Astrocyte (in vitro differentiated cells and primary cell): ENCODE data around the gene POGLUT3. TPM values are rescaled to one million over a fixed set of nuclear protein-coding genes. Genes with fewer than 3 reads are reported as not detected.
A peak's percentile ranks its signal among the peaks of the same experiment; 100 is the strongest.

Experiments used
- DNase-seq: peaks from one replicate; pipeline ENCODE4 v3.0.0-alpha.2; 2010; ENCODE audit warnings: low read depth
- FAIRE-seq: peaks from 2 replicates; lab custom pipeline; 2011; peaks lifted over from hg19 to GRCh38; lab: Jason Lieb, UNC
- H2AFZ ChIP-seq: 2 replicates; pipeline ENCODE4 v1.6.0; 2012; ENCODE audit warnings: low read depth, low read length, inconsistent platforms
- H3K27ac ChIP-seq: 2 replicates; pipeline ENCODE4 v1.5.1; 2011; ENCODE audit warnings: low read depth, low read length, inconsistent platforms
- H3K27me3 ChIP-seq: 2 replicates; pipeline ENCODE4 v1.6.0; 2011; ENCODE audit warnings: low read length, inconsistent platforms; ENCODE audit not compliant: insufficient read depth
- H3K36me3 ChIP-seq: 2 replicates; pipeline ENCODE4 v1.5.1; 2011; ENCODE audit warnings: low read length, inconsistent platforms; ENCODE audit not compliant: insufficient read depth
- H3K4me1 ChIP-seq: 2 replicates; pipeline ENCODE4 v1.5.1; 2011; ENCODE audit warnings: low read length, inconsistent platforms; ENCODE audit not compliant: insufficient read depth
- H3K4me2 ChIP-seq: 2 replicates; pipeline ENCODE4 v1.6.0; 2012; ENCODE audit warnings: low read length, inconsistent platforms
- H3K4me3 ChIP-seq: 2 replicates; pipeline ENCODE4 v1.5.1; 2011; ENCODE audit warnings: low read depth, mild to moderate bottlenecking, low read length, inconsistent platforms; ENCODE audit not compliant: insufficient read depth
- H3K79me2 ChIP-seq: 2 replicates; pipeline ENCODE4 v1.6.0; 2012; ENCODE audit warnings: mild to moderate bottlenecking, low read length, inconsistent platforms; ENCODE audit not compliant: insufficient read depth
- H3K9ac ChIP-seq: 2 replicates; pipeline ENCODE4 v1.6.0; 2012; ENCODE audit warnings: mild to moderate bottlenecking, low read length, inconsistent platforms
- H3K9me3 ChIP-seq: 2 replicates; pipeline ENCODE4 v1.5.1; 2012; ENCODE audit warnings: low read depth, mild to moderate bottlenecking, low read length, inconsistent platforms; ENCODE audit not compliant: insufficient read depth
- H4K20me1 ChIP-seq: 2 replicates; pipeline ENCODE4 v1.6.0; 2012; ENCODE audit warnings: low read length, inconsistent platforms; ENCODE audit not compliant: insufficient read depth
- H3K27ac Mint-ChIP-seq: one replicate; pipeline ENCODE4 v1.8.0; 2021; ENCODE audit warnings: mild to moderate bottlenecking, mixed read lengths; ENCODE audit not compliant: unreplicated experiment
- H3K27me3 Mint-ChIP-seq: one replicate; pipeline ENCODE4 v1.8.0; 2021; ENCODE audit warnings: low read depth, mixed read lengths; ENCODE audit not compliant: unreplicated experiment
- H3K36me3 Mint-ChIP-seq: one replicate; pipeline ENCODE4 v1.8.0; 2021; ENCODE audit warnings: low read depth, mixed read lengths; ENCODE audit not compliant: unreplicated experiment
- H3K4me1 Mint-ChIP-seq: one replicate; pipeline ENCODE4 v1.8.0; 2021; ENCODE audit warnings: low read depth, mixed read lengths; ENCODE audit not compliant: unreplicated experiment
- H3K4me3 Mint-ChIP-seq: one replicate; pipeline ENCODE4 v1.8.0; 2021; ENCODE audit warnings: mild to moderate bottlenecking, moderate library complexity, mixed read lengths; ENCODE audit not compliant: unreplicated experiment
- H3K9me3 Mint-ChIP-seq: one replicate; pipeline ENCODE4 v1.8.0; 2021; ENCODE audit warnings: mild to moderate bottlenecking, mixed read lengths; ENCODE audit not compliant: unreplicated experiment
- CTCF ChIP-seq: IDR thresholded peaks from 2 replicates; pipeline ENCODE4 v1.5.1; 2011; ENCODE audit warnings: low read depth, mild to moderate bottlenecking, inconsistent platforms, low read length, moderate library complexity; ENCODE audit not compliant: insufficient read depth
- EZH2 ChIP-seq: IDR thresholded peaks from 2 replicates; pipeline ENCODE4 v1.6.1; 2012; ENCODE audit warnings: mild to moderate bottlenecking, low read length, inconsistent platforms; ENCODE audit not compliant: insufficient read depth
- total RNA-seq: library from RNA; stranded (reverse); gene quantifications from 2 replicates; pipeline ENCODE4 v1.2.1, GENCODE V29; 2021

POGLUT3 gene
- total RNA-seq, 1 donor from 2014 or later = 18.5 TPM

GRCh38 chr11:108497317-108498045 lies 703 bp downstream of the POGLUT3 start:
- Histone ChIP-seq H3K4me3 (peak overlapping the region; percentile 78), H2AFZ (peak overlapping the region; percentile 89), H3K4me2 (peak overlapping the region; percentile 90), H3K27me3 (no peaks in the 10 kb centered on the region), H3K4me1 (peaks cover 11% of the 10 kb centered on the region), H4K20me1 (no peaks in the 10 kb centered on the region), H3K9me3 (no peaks in the 10 kb centered on the region), H3K36me3 (no peaks in the 10 kb centered on the region), H3K9ac (peak overlapping the region; percentile 90), H3K79me2 (peaks cover 34% of the 10 kb centered on the region), H3K27ac (peak overlapping the region; percentile 92)
- FAIRE-seq (peak; percentile 84), DNase-seq (peak; percentile 99)
- Mint-ChIP-seq H3K4me3 (peak overlapping the region; percentile 90), H3K27ac (peak overlapping the region; percentile 93), H3K27me3 (no peaks in the 10 kb centered on the region), H3K36me3 (no peaks in the 10 kb centered on the region), H3K4me1 (peaks cover 8% of the 10 kb centered on the region), H3K9me3 (no peaks in the 10 kb centered on the region)
- no peak for TF ChIP-seq EZH2
- TF ChIP-seq CTCF = no peak

- no peak for FAIRE-seq
- peak overlapping the region; percentile 28 for H3K27ac Mint-ChIP-seq
- H3K9ac ChIP-seq = peak overlapping the region; percentile 90
Measured at GRCh38 chr11:108496643-108497256, 1.4 kb downstream of the POGLUT3 start.

GRCh38 chr11:108495326-108495725 lies 2.9 kb downstream of the POGLUT3 start:
- H3K4me2 ChIP-seq = no peak overlapping the region
- Mint-ChIP-seq H3K36me3 (no peaks in the 10 kb centered on the region), H3K9me3 (no peaks in the 10 kb centered on the region), H3K4me3 (no peak overlapping the region), H3K27ac (no peak overlapping the region), H3K27me3 (no peaks in the 10 kb centered on the region), H3K4me1 (peaks cover 6% of the 10 kb centered on the region)
- H3K4me3 ChIP-seq = no peak overlapping the region
- H4K20me1 ChIP-seq = no peaks in the 10 kb centered on the region
- no peak for DNase-seq
- H3K9ac ChIP-seq = no peak overlapping the region
- TF ChIP-seq CTCF (no peak), EZH2 (no peak)
- H3K36me3 ChIP-seq = peaks cover 3% of the 10 kb centered on the region
- H3K9me3 ChIP-seq = no peaks in the 10 kb centered on the region
- no peak for FAIRE-seq
- H3K27ac ChIP-seq = no peak overlapping the region
- H3K27me3 ChIP-seq = no peaks in the 10 kb centered on the region
- peaks cover 11% of the 10 kb centered on the region for H3K4me1 ChIP-seq
- H3K79me2 ChIP-seq = peaks cover 48% of the 10 kb centered on the region
- no peak overlapping the region for H2AFZ ChIP-seq

More at GRCh38 chr11:108496643-108497256, 1.4 kb downstream of the POGLUT3 start:
- peak overlapping the region; percentile 90 for H3K4me2 ChIP-seq
- H3K9me3 ChIP-seq = no peaks in the 10 kb centered on the region
- H3K27me3 ChIP-seq = no peaks in the 10 kb centered on the region
- TF ChIP-seq EZH2 = no peak
- peak overlapping the region; percentile 90 for H3K4me3 Mint-ChIP-seq
- H3K4me1 Mint-ChIP-seq = peaks cover 6% of the 10 kb centered on the region
- H4K20me1 ChIP-seq = no peaks in the 10 kb centered on the region
- H3K4me1 ChIP-seq = peaks cover 11% of the 10 kb centered on the region
- no peaks in the 10 kb centered on the region for H3K27me3 Mint-ChIP-seq
- H3K36me3 Mint-ChIP-seq = no peaks in the 10 kb centered on the region
- H2AFZ ChIP-seq = peak overlapping the region; percentile 89
- DNase-seq = peak; percentile 43
- peak overlapping the region; percentile 92 for H3K27ac ChIP-seq
- no peaks in the 10 kb centered on the region for H3K36me3 ChIP-seq
- peak overlapping the region; percentile 78 for H3K4me3 ChIP-seq
- peaks cover 39% of the 10 kb centered on the region for H3K79me2 ChIP-seq
- H3K9me3 Mint-ChIP-seq = no peaks in the 10 kb centered on the region
